ENCODE results near the gene ANKFN1. TPM values are rescaled to one million over a fixed set of nuclear protein-coding genes. Genes with fewer than 3 reads are reported as not detected.

The ANKFN1 gene
- total RNA-seq, 4 donors from 2014 or later, result 0.40 TPM; not detected in 3

- no peak overlapping the region for H3K27ac ChIP-seq (replicated peaks in 1 of 4)
- H3K36me3 ChIP-seq, result no peaks in the 10 kb centered on the region
- TF ChIP-seq POLR2A (IDR thresholded peaks at IDR 0.05; ENCODE audit: low read depth) (no peak), CTCF (IDR thresholded peaks at IDR 0.05) (no peak), POLR2AphosphoS5 (IDR thresholded peaks at IDR 0.05) (no peak), EP300 (IDR thresholded peaks at IDR 0.05) (no peak)
- no peak overlapping the region for H3K4me3 ChIP-seq
- no peak for DNase-seq (ENCODE audit: extremely low spot score)
- no peaks in the 10 kb centered on the region for H3K4me1 ChIP-seq
- H3K9me3 ChIP-seq, result peaks cover 0 to 6% (median 0%) of the 10 kb centered on the region in 4 donors
- no peaks in the 10 kb centered on the region for H3K27me3 ChIP-seq
- WGBS, result 67% methylated on average over 2 of the region's 2 CpGs
- intact Hi-C loops (cut with DNase I), result loop anchor here (10.0 kb wide), 1 partner anchor 64 kb away; no protein-coding TSS in a partner anchor
These were observed 78.0 kb downstream of the ANKFN1 start for GRCh38 chr17:56231252-56231651.

GRCh38 chr17:56231693-56232092, 78.4 kb downstream of the ANKFN1 start:
- no peaks in the 10 kb centered on the region for H3K27me3 ChIP-seq
- H3K4me3 ChIP-seq, result no peak overlapping the region
- WGBS, result 71% methylated on average over 5 of the region's 5 CpGs
- H3K4me1 ChIP-seq, result no peaks in the 10 kb centered on the region
- H3K27ac ChIP-seq (replicated peaks in 1 of 4), result no peak overlapping the region
- intact Hi-C loops (cut with DNase I), result loop anchor here (10.0 kb wide), 1 partner anchor 63 kb away; no protein-coding TSS in a partner anchor
- DNase-seq (ENCODE audit: extremely low spot score), result no peak
- TF ChIP-seq CTCF (IDR thresholded peaks at IDR 0.05), result no peak
- no peak for TF ChIP-seq POLR2AphosphoS5 (IDR thresholded peaks at IDR 0.05)
- no peak for TF ChIP-seq EP300 (IDR thresholded peaks at IDR 0.05)
- H3K36me3 ChIP-seq, result no peaks in the 10 kb centered on the region
- H3K9me3 ChIP-seq, result peaks cover 0 to 6% (median 0%) of the 10 kb centered on the region in 4 donors

- H3K36me3 ChIP-seq, result no peaks in the 10 kb centered on the region
- no peaks in the 10 kb centered on the region for H3K27me3 ChIP-seq
- TF ChIP-seq EP300 (IDR thresholded peaks at IDR 0.05) (no peak), POLR2A (IDR thresholded peaks at IDR 0.05; ENCODE audit: low read depth) (no peak), POLR2AphosphoS5 (IDR thresholded peaks at IDR 0.05) (no peak), CTCF (IDR thresholded peaks at IDR 0.05) (no peak)
- intact Hi-C loops (cut with DNase I), result no loop called here
- no peak for DNase-seq (ENCODE audit: extremely low spot score)
- no peak overlapping the region for H3K4me3 ChIP-seq
- H3K27ac ChIP-seq (replicated peaks in 1 of 4), result no peak overlapping the region
- WGBS, result 89% methylated on average over 2 of the region's 2 CpGs
- no peaks in the 10 kb centered on the region for H3K4me1 ChIP-seq
- no peaks in the 10 kb centered on the region for H3K9me3 ChIP-seq
These were observed 91.1 kb downstream of the ANKFN1 start for GRCh38 chr17:56244268-56244890.

- TF ChIP-seq POLR2A (IDR thresholded peaks at IDR 0.05; ENCODE audit: low read depth) (no peak), CTCF (IDR thresholded peaks at IDR 0.05) (no peak), POLR2AphosphoS5 (IDR thresholded peaks at IDR 0.05) (no peak), EP300 (IDR thresholded peaks at IDR 0.05) (no peak)
- Histone ChIP-seq H3K4me3 (no peak overlapping the region), H3K27me3 (no peaks in the 10 kb centered on the region), H3K27ac (replicated peaks in 1 of 4) (no peak overlapping the region), H3K9me3 (no peaks in the 10 kb centered on the region), H3K4me1 (no peaks in the 10 kb centered on the region), H3K36me3 (no peaks in the 10 kb centered on the region)
- 71% methylated on average over 1 of the region's 1 CpG for WGBS
- DNase-seq (ENCODE audit: extremely low spot score), result no peak
- intact Hi-C loops (cut with DNase I), result no loop called here
These were observed 94.5 kb downstream of the ANKFN1 start for GRCh38 chr17:56247816-56248215.

GRCh38 chr17:56257075-56257474, 103.8 kb downstream of the ANKFN1 start:
- Histone ChIP-seq H3K9me3 (no peaks in the 10 kb centered on the region), H3K4me1 (no peaks in the 10 kb centered on the region), H3K27me3 (no peaks in the 10 kb centered on the region), H3K4me3 (no peak overlapping the region), H3K27ac (replicated peaks in 1 of 4) (no peak overlapping the region), H3K36me3 (no peaks in the 10 kb centered on the region)
- TF ChIP-seq EP300 (IDR thresholded peaks at IDR 0.05) (no peak), CTCF (IDR thresholded peaks at IDR 0.05) (no peak), POLR2AphosphoS5 (IDR thresholded peaks at IDR 0.05) (no peak), POLR2A (IDR thresholded peaks at IDR 0.05; ENCODE audit: low read depth) (no peak)
- no peak for DNase-seq (ENCODE audit: extremely low spot score)
- 76% methylated on average over 1 of the region's 1 CpG for WGBS
- intact Hi-C loops (cut with DNase I), result no loop called here
